Measurements from ENCODE around the gene MICAL2.

DNA sequence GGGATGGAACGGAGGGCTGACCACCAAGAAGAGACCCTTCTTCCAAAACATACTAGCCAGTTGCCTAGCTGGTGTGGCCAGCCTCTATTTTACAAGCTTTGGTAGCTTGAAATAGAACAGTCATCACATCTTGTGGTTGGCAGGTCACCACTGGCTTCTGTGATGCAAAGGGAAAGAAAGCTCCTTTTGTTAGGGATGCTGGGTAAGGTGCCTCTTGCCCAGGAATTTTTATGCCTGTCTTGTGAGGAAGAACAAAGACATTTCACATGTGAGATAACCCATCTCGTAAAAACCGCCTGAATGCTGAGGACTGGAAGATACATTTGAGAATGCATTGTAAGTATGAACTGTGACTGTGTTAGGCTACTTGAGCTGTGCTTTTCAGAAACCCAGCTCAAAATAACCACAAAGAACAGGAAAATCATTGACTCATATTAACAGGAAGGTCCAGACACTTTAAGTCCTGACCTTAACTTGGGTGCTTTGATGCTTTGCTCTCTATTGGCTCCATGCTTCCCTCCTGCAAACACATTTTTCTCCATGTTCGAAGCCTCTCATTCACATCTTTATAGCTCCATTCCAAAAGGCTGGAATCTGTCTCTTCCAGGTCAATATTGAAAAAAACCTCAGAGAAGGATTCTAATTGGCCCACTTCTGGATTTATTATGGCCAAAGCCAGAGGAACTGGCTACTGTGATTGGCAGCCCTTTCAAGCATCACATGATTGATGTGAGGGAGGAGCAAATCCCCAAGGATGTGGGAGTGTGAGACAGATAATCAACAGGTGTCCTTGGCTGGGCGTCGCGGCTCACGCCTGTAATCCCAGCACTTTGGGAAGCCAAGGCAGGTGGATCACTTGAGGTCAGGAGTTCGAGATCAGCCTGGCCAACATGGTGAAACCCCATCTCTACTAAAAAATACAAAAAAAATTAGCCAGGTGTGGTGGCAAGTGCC is 53.9 kb downstream of the MICAL2 start:
- TF ChIP-seq JUND (IDR thresholded peaks at IDR 0.05) = peak; percentile 60
- TF ChIP-seq, protein P1, sequence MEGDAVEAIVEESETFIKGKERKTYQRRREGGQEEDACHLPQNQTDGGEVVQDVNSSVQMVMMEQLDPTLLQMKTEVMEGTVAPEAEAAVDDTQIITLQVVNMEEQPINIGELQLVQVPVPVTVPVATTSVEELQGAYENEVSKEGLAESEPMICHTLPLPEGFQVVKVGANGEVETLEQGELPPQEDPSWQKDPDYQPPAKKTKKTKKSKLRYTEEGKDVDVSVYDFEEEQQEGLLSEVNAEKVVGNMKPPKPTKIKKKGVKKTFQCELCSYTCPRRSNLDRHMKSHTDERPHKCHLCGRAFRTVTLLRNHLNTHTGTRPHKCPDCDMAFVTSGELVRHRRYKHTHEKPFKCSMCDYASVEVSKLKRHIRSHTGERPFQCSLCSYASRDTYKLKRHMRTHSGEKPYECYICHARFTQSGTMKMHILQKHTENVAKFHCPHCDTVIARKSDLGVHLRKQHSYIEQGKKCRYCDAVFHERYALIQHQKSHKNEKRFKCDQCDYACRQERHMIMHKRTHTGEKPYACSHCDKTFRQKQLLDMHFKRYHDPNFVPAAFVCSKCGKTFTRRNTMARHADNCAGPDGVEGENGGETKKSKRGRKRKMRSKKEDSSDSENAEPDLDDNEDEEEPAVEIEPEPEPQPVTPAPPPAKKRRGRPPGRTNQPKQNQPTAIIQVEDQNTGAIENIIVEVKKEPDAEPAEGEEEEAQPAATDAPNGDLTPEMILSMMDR (IDR thresholded peaks at IDR 0.05 in 2 of 3, conservative IDR thresholded peaks at IDR 0.05 in 1 of 3; ENCODE audit: borderline replicate concordance in 1 of 3, insufficient read depth in 1 of 3, low read depth in 2 of 3, low read length in 2 of 3) = no peak

Measured in HCT116 (cell line).